ENCODE measurements around the gene TBX4.

TBX4 gene

GRCh38 chr17:61452301-61453290, at the start of gene TBX4:
TBX4 (plus strand) TSS chr17:61452422; CDS start chr17:61456491, 4,069 bp downstream.
- peaks cover 32% of the 10 kb centered on the region for H3K4me1 Mint-ChIP-seq
- H3K4me3 Mint-ChIP-seq, result peak within 1 kb of the TSS; percentile 1
- H3K27ac Mint-ChIP-seq, result no peak within 1 kb of the TSS
- H3K9me3 Mint-ChIP-seq, result peaks cover 4% of the 10 kb centered on the region
- H3K27me3 Mint-ChIP-seq, result peaks cover 81% of the 10 kb centered on the region
- peaks cover 5% of the 10 kb centered on the region for H3K36me3 Mint-ChIP-seq
- no peak for ATAC-seq

GRCh38 chr17:61402978-61403800, 49.0 kb upstream of the TBX4 start:
- Mint-ChIP-seq H3K36me3 (no peaks in the 10 kb centered on the region), H3K27me3 (peaks cover 80% of the 10 kb centered on the region), H3K4me3 (peak overlapping the region; percentile 69), H3K9me3 (no peaks in the 10 kb centered on the region), H3K4me1 (peaks cover 39% of the 10 kb centered on the region), H3K27ac (peak overlapping the region; percentile 31)
- ATAC-seq, result no peak

GRCh38 chr17:61403801-61404662, 48.2 kb upstream of the TBX4 start:
- Mint-ChIP-seq H3K27ac (no peak overlapping the region), H3K4me1 (peaks cover 47% of the 10 kb centered on the region), H3K27me3 (peaks cover 81% of the 10 kb centered on the region), H3K9me3 (no peaks in the 10 kb centered on the region), H3K4me3 (peak overlapping the region; percentile 69), H3K36me3 (no peaks in the 10 kb centered on the region)
- ATAC-seq, result no peak

- H3K9me3 Mint-ChIP-seq, result no peaks in the 10 kb centered on the region
- H3K4me3 Mint-ChIP-seq, result peak overlapping the region; percentile 15
- no peak overlapping the region for H3K27ac Mint-ChIP-seq
- no peak for ATAC-seq
- peaks cover 83% of the 10 kb centered on the region for H3K27me3 Mint-ChIP-seq
- H3K4me1 Mint-ChIP-seq, result peaks cover 47% of the 10 kb centered on the region
- H3K36me3 Mint-ChIP-seq, result no peaks in the 10 kb centered on the region
Measured at GRCh38 chr17:61404663-61404912, 47.6 kb upstream of the TBX4 start.

GRCh38 chr17:61404913-61405685, 47.1 kb upstream of the TBX4 start:
- no peak for ATAC-seq
- Mint-ChIP-seq H3K4me3 (peak overlapping the region; percentile 15), H3K4me1 (peaks cover 51% of the 10 kb centered on the region), H3K9me3 (no peaks in the 10 kb centered on the region), H3K27ac (no peak overlapping the region), H3K36me3 (no peaks in the 10 kb centered on the region), H3K27me3 (peaks cover 86% of the 10 kb centered on the region)

GRCh38 chr17:61405686-61406536, 46.3 kb upstream of the TBX4 start:
- H3K27ac Mint-ChIP-seq, result no peak overlapping the region
- no peaks in the 10 kb centered on the region for H3K36me3 Mint-ChIP-seq
- peaks cover 89% of the 10 kb centered on the region for H3K27me3 Mint-ChIP-seq
- no peaks in the 10 kb centered on the region for H3K9me3 Mint-ChIP-seq
- peaks cover 56% of the 10 kb centered on the region for H3K4me1 Mint-ChIP-seq
- H3K4me3 Mint-ChIP-seq, result no peak overlapping the region
- ATAC-seq, result no peak

GRCh38 chr17:61406537-61406845, 45.7 kb upstream of the TBX4 start:
- peaks cover 83% of the 10 kb centered on the region for H3K27me3 Mint-ChIP-seq
- no peaks in the 10 kb centered on the region for H3K36me3 Mint-ChIP-seq
- peaks cover 56% of the 10 kb centered on the region for H3K4me1 Mint-ChIP-seq
- H3K9me3 Mint-ChIP-seq, result no peaks in the 10 kb centered on the region
- no peak for ATAC-seq
- H3K27ac Mint-ChIP-seq, result no peak overlapping the region
- no peak overlapping the region for H3K4me3 Mint-ChIP-seq

GRCh38 chr17:61406971-61407911, 45.0 kb upstream of the TBX4 start:
- peaks cover 76% of the 10 kb centered on the region for H3K27me3 Mint-ChIP-seq
- H3K9me3 Mint-ChIP-seq, result no peaks in the 10 kb centered on the region
- H3K4me3 Mint-ChIP-seq, result no peak overlapping the region
- ATAC-seq, result no peak
- no peaks in the 10 kb centered on the region for H3K36me3 Mint-ChIP-seq
- peaks cover 50% of the 10 kb centered on the region for H3K4me1 Mint-ChIP-seq
- no peak overlapping the region for H3K27ac Mint-ChIP-seq

- Mint-ChIP-seq H3K4me3 (peak overlapping the region; percentile 61), H3K27me3 (peaks cover 70% of the 10 kb centered on the region), H3K4me1 (peaks cover 44% of the 10 kb centered on the region), H3K9me3 (no peaks in the 10 kb centered on the region), H3K36me3 (no peaks in the 10 kb centered on the region), H3K27ac (no peak overlapping the region)
- ATAC-seq, result no peak
Measured at GRCh38 chr17:61408151-61409041, 43.8 kb upstream of the TBX4 start.

GRCh38 chr17:61409301-61410112, 42.7 kb upstream of the TBX4 start:
- Mint-ChIP-seq H3K27ac (no peak overlapping the region), H3K4me1 (peaks cover 39% of the 10 kb centered on the region), H3K27me3 (peaks cover 60% of the 10 kb centered on the region), H3K36me3 (no peaks in the 10 kb centered on the region), H3K9me3 (no peaks in the 10 kb centered on the region), H3K4me3 (peak overlapping the region; percentile 74)
- peak; percentile 56 for ATAC-seq

GRCh38 chr17:61410141-61411010, 41.8 kb upstream of the TBX4 start:
- peak; percentile 54 for ATAC-seq
- no peaks in the 10 kb centered on the region for H3K9me3 Mint-ChIP-seq
- H3K36me3 Mint-ChIP-seq, result no peaks in the 10 kb centered on the region
- H3K4me1 Mint-ChIP-seq, result peaks cover 39% of the 10 kb centered on the region
- peak overlapping the region; percentile 74 for H3K4me3 Mint-ChIP-seq
- H3K27ac Mint-ChIP-seq, result no peak overlapping the region
- peaks cover 53% of the 10 kb centered on the region for H3K27me3 Mint-ChIP-seq

Measured in stimulated activated memory B cell treated with anti-CD40 and anti-IgM and Interleukin-4, amounts not matched to agents 10 μg/mL and 1 μg/mL and 100 μg/mL, for 72 hours (primary cell).